HFFc6 (cell line): Measurements from ENCODE around the gene YOD1. TPM values are rescaled to one million over a fixed set of nuclear protein-coding genes. Genes with fewer than 3 reads are reported as not detected.

Experiments
- DNase-seq: peaks from one replicate; pipeline ENCODE4 v3.0.0-alpha.2; 2018
- H3K27ac Mint-ChIP-seq: 2 replicates; pipeline ENCODE4 v1.8.0; 2020; ENCODE audit warnings: mild to moderate bottlenecking, mixed read lengths
- H3K27me3 Mint-ChIP-seq: 2 replicates; pipeline ENCODE4 v1.8.0; 2021; ENCODE audit warnings: mild to moderate bottlenecking, moderate library complexity, mixed read lengths; ENCODE audit not compliant: insufficient read depth
- H3K36me3 Mint-ChIP-seq: 2 replicates; pipeline ENCODE4 v1.8.0; 2021; ENCODE audit warnings: low read depth, mixed read lengths
- H3K4me1 Mint-ChIP-seq: 2 replicates; pipeline ENCODE4 v1.8.0; 2020; ENCODE audit warnings: low read depth, mixed read lengths
- H3K4me3 Mint-ChIP-seq: 2 replicates; pipeline ENCODE4 v1.8.0; 2020; ENCODE audit warnings: mild to moderate bottlenecking, moderate library complexity, mixed read lengths
- H3K9me3 Mint-ChIP-seq: 2 replicates; pipeline ENCODE4 v1.8.0; 2020; ENCODE audit warnings: mild to moderate bottlenecking, mixed read lengths
- CTCF ChIP-seq: fragments of 200-600 bp; sonication (generic); IDR thresholded peaks from 2 replicates; pipeline ENCODE4 v1.5.0; 2021; ENCODE audit warnings: antibody characterized with exemption, mild to moderate bottlenecking
- total RNA-seq, 6 experiments: library from RNA; stranded (reverse); fragmentation: NEBNext Ultra II Directional; extraction: Animal tissue kit (Norgen Biotek cat#: 25700); gene quantifications; 2 replicates in 1 of 6; 3 replicates in 5 of 6; pipeline ENCODE4 v1.2.3, GENCODE V29; 2021

Gene YOD1
- total RNA-seq, 6 experiments from 2014 or later = 6.5 to 10.6 (median 7.1) TPM

- DNase-seq = no peak
- no peak overlapping the region for H3K27ac Mint-ChIP-seq
- TF ChIP-seq CTCF = no peak
- no peak overlapping the region for H3K4me3 Mint-ChIP-seq
- no peaks in the 10 kb centered on the region for H3K36me3 Mint-ChIP-seq
- H3K9me3 Mint-ChIP-seq = no peaks in the 10 kb centered on the region
- peaks cover 42% of the 10 kb centered on the region for H3K4me1 Mint-ChIP-seq
- H3K27me3 Mint-ChIP-seq = no peaks in the 10 kb centered on the region; the same call in 1 of the 2 replicates
These were observed 38.8 kb upstream of the YOD1 start for GRCh38 chr1:207089627-207090355.

- no peak for TF ChIP-seq CTCF
- Mint-ChIP-seq H3K4me1 (peaks cover 51% of the 10 kb centered on the region), H3K9me3 (no peaks in the 10 kb centered on the region), H3K27me3 (no peaks in the 10 kb centered on the region; the same call in 1 of the 2 replicates), H3K36me3 (no peaks in the 10 kb centered on the region), H3K27ac (peak within 1 kb of the TSS; percentile 60; the same call in 1 of the 2 replicates), H3K4me3 (peak within 1 kb of the TSS; percentile 41)
- peak; percentile 22 for DNase-seq
These were observed 38.0 kb upstream of the YOD1 start, which contains the start of gene C4BPB for GRCh38 chr1:207088701-207089626. C4BPB (plus strand) TSS chr1:207088860; CDS start chr1:207089532, 672 bp downstream.

GRCh38 chr1:207088161-207088560, 37.2 kb upstream of the YOD1 start:
- DNase-seq = peak; percentile 16
- no peaks in the 10 kb centered on the region for H3K9me3 Mint-ChIP-seq

GRCh38 chr1:207085887-207086286, 34.9 kb upstream of the YOD1 start:
- Mint-ChIP-seq H3K36me3 (no peaks in the 10 kb centered on the region), H3K4me1 (peaks cover 59% of the 10 kb centered on the region)

More at GRCh38 chr1:207088161-207088560, 37.2 kb upstream of the YOD1 start:
- Mint-ChIP-seq H3K27ac (peak overlapping the region; percentile 60; the same call in 1 of the 2 replicates), H3K27me3 (no peaks in the 10 kb centered on the region; the same call in 1 of the 2 replicates), H3K36me3 (no peaks in the 10 kb centered on the region), H3K4me1 (peaks cover 59% of the 10 kb centered on the region), H3K4me3 (peak overlapping the region; percentile 41)
- no peak for TF ChIP-seq CTCF

More at GRCh38 chr1:207085887-207086286, 34.9 kb upstream of the YOD1 start:
- Mint-ChIP-seq H3K27me3 (no peaks in the 10 kb centered on the region; the same call in 1 of the 2 replicates), H3K9me3 (no peaks in the 10 kb centered on the region), H3K4me3 (no peak overlapping the region), H3K27ac (no peak overlapping the region)
- DNase-seq = no peak
- TF ChIP-seq CTCF = no peak
